Tibial artery (tissue), 4 donors: ENCODE measurements around the gene GRID2.

Source experiments
- DNase-seq, 2 donors: peaks; one replicate each; pipeline ENCODE4 v3.0.0-alpha.2; 2019
- H3K27ac ChIP-seq, 2 donors: fragments of 200-600 bp; sonication (generic) in 1 of 2; 1 replicate in 1 of 2; 2 replicates in 1 of 2; pipeline ENCODE4 v1.5.1; 2018 to 2019; ENCODE audit warnings: mild to moderate bottlenecking in 1 of 2
- H3K27me3 ChIP-seq, 2 donors: fragments of 200-600 bp; sonication (generic) in 1 of 2; one replicate each; pipeline versions ENCODE4 v1.5.1 to v1.6.0; 2016 to 2019
- H3K36me3 ChIP-seq, 3 donors: fragments of 200-600 bp; sonication (generic) in 2 of 3; one replicate each; pipeline ENCODE4 v1.5.1; 2016 to 2019; ENCODE audit warnings: mild to moderate bottlenecking in 2 of 3
- H3K4me1 ChIP-seq, 4 donors: fragments of 200-600 bp; sonication (generic) in 2 of 4; 1 replicate in 3 of 4; 2 replicates in 1 of 4; pipeline ENCODE4 v1.5.1; 2016 to 2019
- H3K4me3 ChIP-seq, 2 donors: fragments of 200-600 bp; sonication (generic) in 1 of 2; 1 replicate in 1 of 2; 2 replicates in 1 of 2; pipeline ENCODE4 v1.5.1; 2018 to 2019; ENCODE audit warnings: mild to moderate bottlenecking in 2 of 2
- H3K9me3 ChIP-seq, 3 donors: fragments of 200-600 bp; sonication (generic) in 1 of 3; one replicate each; pipeline ENCODE4 v1.5.1; 2016 to 2019
- intact Hi-C: fragments of 100-400 bp; cut with DNase I; formaldehyde crosslinking; loops from one replicate; pipeline ENCODE4 v1.15.0; 2023; ENCODE audit warnings: low total_unique reads
- TF ChIP-seq, protein P1 (sequence below), 2 experiments: fragments of 200-600 bp in 1 of 2; fragments of 450-650 bp in 1 of 2; IDR thresholded peaks; one replicate each; pipeline ENCODE4 v1.5.1; 2017 to 2019; ENCODE audit warnings: antibody characterized with exemption in 2 of 2, mild to moderate bottlenecking in 1 of 2, moderate library complexity in 1 of 2

Gene GRID2

DNA sequence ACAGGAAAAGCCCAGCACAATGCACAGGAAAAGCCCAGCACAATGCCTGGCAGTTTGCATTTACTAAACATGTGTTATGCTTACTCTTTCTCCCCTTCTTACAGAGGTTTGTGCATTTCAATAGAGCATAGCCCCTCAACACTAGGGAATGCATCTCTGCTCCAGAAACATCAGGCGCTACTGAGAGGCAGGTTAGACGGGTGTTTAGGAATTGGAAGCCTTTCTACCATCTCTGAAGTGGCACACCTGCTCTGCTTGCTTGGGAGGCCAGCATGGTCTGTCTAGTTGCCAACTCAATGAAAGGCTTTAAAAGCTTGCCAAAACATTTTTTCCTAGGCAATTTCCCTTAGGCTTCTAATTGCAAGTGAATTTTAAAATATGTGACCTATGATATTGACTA, 55.7 kb downstream of the GRID2 start:
- no peak for DNase-seq
- TF ChIP-seq, protein P1, sequence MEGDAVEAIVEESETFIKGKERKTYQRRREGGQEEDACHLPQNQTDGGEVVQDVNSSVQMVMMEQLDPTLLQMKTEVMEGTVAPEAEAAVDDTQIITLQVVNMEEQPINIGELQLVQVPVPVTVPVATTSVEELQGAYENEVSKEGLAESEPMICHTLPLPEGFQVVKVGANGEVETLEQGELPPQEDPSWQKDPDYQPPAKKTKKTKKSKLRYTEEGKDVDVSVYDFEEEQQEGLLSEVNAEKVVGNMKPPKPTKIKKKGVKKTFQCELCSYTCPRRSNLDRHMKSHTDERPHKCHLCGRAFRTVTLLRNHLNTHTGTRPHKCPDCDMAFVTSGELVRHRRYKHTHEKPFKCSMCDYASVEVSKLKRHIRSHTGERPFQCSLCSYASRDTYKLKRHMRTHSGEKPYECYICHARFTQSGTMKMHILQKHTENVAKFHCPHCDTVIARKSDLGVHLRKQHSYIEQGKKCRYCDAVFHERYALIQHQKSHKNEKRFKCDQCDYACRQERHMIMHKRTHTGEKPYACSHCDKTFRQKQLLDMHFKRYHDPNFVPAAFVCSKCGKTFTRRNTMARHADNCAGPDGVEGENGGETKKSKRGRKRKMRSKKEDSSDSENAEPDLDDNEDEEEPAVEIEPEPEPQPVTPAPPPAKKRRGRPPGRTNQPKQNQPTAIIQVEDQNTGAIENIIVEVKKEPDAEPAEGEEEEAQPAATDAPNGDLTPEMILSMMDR (IDR thresholded peaks at IDR 0.05): no peak
- Histone ChIP-seq H3K27ac (no peak overlapping the region), H3K4me1 (no peaks in the 10 kb centered on the region), H3K4me3 (no peak overlapping the region), H3K36me3 (no peaks in the 10 kb centered on the region), H3K27me3 (no peaks in the 10 kb centered on the region), H3K9me3 (no peaks in the 10 kb centered on the region)
- intact Hi-C loops: no loop called here

GRCh38 chr4:92362028-92362427, 58.3 kb downstream of the GRID2 start:
- Histone ChIP-seq H3K9me3 (no peaks in the 10 kb centered on the region), H3K4me1 (no peaks in the 10 kb centered on the region), H3K36me3 (no peaks in the 10 kb centered on the region), H3K4me3 (no peak overlapping the region), H3K27ac (no peak overlapping the region), H3K27me3 (no peaks in the 10 kb centered on the region)
- DNase-seq: no peak
- intact Hi-C loops: no loop called here
- TF ChIP-seq, protein P1 (IDR thresholded peaks at IDR 0.05): no peak

GRCh38 chr4:92368653-92369052, 64.9 kb downstream of the GRID2 start:
- TF ChIP-seq, protein P1 (IDR thresholded peaks at IDR 0.05): no peak
- intact Hi-C loops: no loop called here
- Histone ChIP-seq H3K4me3 (no peak overlapping the region), H3K36me3 (no peaks in the 10 kb centered on the region), H3K27ac (no peak overlapping the region), H3K4me1 (no peaks in the 10 kb centered on the region), H3K9me3 (no peaks in the 10 kb centered on the region), H3K27me3 (no peaks in the 10 kb centered on the region)
- no peak for DNase-seq

DNA sequence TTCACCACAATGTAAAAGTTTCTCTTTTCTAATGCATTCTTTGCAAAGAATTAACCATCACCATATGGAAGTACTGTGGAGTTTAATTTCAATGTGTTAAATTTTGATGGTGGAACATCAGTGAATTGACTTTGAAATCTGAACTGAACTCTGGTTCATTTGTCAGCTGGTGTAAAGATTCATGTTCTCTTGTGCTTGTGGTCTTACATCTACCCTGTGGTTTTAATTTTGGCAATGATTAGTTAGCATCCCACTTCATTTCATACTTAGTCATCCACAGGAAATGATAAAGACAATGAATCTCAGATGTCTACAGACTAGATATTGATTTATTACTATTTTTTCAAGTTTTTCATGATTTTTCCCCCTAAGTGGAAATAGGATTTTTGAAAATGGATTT, 77.8 kb downstream of the GRID2 start:
- H3K27me3 ChIP-seq: no peaks in the 10 kb centered on the region
- H3K27ac ChIP-seq: no peak overlapping the region
- no peak overlapping the region for H3K4me3 ChIP-seq
- TF ChIP-seq, protein P1 (IDR thresholded peaks at IDR 0.05): no peak
- intact Hi-C loops: no loop called here
- DNase-seq: no peak
- H3K36me3 ChIP-seq: no peaks in the 10 kb centered on the region
- no peaks in the 10 kb centered on the region for H3K9me3 ChIP-seq
- H3K4me1 ChIP-seq: no peaks in the 10 kb centered on the region

DNA sequence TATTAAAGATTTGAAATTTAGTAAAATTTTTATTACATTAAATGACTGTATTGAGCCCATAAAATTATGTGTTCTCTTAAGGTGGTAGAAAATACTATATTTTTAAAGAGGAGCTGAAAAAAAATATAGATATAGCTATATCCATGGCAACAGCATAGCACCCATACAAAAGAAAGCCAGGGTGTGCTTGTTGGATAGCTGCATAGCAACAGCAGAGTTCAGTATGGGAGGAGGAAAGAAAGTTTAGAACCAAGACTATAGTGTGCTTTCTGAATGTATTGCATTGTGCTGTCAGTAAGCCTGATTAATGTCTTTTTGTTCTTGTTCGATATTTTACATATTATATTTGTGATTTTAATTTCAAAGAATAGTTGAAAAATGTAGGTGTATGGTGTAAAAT, 78.4 kb downstream of the GRID2 start:
- TF ChIP-seq, protein P1 (IDR thresholded peaks at IDR 0.05): no peak
- no peak for DNase-seq
- no peak overlapping the region for H3K4me3 ChIP-seq
- H3K27me3 ChIP-seq: no peaks in the 10 kb centered on the region
- H3K9me3 ChIP-seq: no peaks in the 10 kb centered on the region
- no peaks in the 10 kb centered on the region for H3K4me1 ChIP-seq
- H3K27ac ChIP-seq: no peak overlapping the region
- intact Hi-C loops: no loop called here
- no peaks in the 10 kb centered on the region for H3K36me3 ChIP-seq

GRCh38 chr4:92387459-92388069, 83.8 kb downstream of the GRID2 start:
- TF ChIP-seq, protein P1 (IDR thresholded peaks at IDR 0.05): peak; percentile 26 to 35
- H3K36me3 ChIP-seq: no peaks in the 10 kb centered on the region
- no peaks in the 10 kb centered on the region for H3K9me3 ChIP-seq
- H3K27me3 ChIP-seq: no peaks in the 10 kb centered on the region
- H3K27ac ChIP-seq: no peak overlapping the region
- intact Hi-C loops: no loop called here
- H3K4me3 ChIP-seq: no peak overlapping the region
- DNase-seq: no peak
- H3K4me1 ChIP-seq: no peaks in the 10 kb centered on the region
